IPS DF 19.7 (cell line): ENCODE measurements around the gene UBE2QL1.
A peak's percentile ranks its signal among the peaks of the same experiment; 100 is the strongest.

Source experiments
- DNase-seq: peaks from one replicate; pipeline ENCODE4 v3.0.0-alpha.2; 2013; ENCODE audit warnings: low read depth, low spot score

Gene UBE2QL1

DNA sequence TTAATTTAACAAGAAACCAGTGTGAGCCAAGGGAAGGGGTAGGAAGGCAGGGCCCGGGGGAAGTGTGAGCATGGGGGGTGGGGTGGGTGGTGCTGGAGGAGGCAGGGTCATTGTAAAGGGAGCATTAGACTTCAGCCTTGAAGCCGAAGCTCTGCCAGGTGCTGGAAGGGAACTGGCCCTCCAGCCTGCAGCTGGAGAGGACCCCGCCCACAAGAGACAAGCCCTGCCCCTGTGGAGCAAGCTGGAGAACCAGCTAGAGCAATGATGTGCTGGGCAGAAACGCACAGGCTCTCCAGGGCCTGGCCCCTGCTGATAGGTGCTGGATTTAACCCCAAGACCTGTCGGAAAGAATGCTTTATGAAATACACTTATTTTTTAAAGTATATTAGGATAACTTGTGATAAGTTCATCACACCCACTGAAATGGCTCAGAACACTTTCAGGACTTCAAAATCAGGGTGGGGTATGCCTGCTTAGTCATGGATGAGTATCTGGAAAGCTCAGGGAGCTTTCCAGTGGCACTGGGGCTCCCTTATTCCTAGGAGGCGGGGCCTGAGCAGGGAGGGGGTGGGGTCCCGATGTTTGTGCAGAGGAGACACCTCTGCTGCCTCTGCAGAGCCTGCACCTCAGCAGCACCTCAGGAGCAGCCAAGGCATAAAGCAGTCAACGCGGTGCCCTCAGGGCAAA is 27.1 kb downstream of the UBE2QL1 start:
- peak; percentile 23 for DNase-seq

- DNase-seq: no peak
These were observed 27.6 kb downstream of the UBE2QL1 start for GRCh38 chr5:6476313-6476661.

- no peak for DNase-seq
These were observed 30.1 kb downstream of the UBE2QL1 start for GRCh38 chr5:6478793-6479192.

GRCh38 chr5:6480133-6481051 is 31.7 kb downstream of the UBE2QL1 start:
- DNase-seq: no peak

DNA sequence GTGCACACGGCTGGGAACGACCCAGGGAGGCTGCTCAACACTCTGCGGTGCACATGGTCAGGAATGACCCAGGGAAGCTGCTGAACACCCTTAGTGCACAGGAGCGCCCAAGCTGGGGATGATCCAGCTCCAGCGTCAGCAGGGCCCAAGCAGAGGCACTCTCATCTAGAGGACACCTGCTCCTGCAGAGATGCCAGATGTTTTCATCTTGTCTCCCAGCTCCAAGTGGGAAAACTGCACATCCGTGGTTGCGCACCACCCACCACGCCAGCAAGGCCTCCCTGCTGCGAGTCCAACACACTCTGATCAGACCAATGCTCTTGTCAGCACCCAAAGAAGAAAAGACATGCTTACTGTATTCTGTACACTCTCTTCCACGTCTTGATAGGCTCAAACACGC is 34.1 kb downstream of the UBE2QL1 start:
- DNase-seq: no peak

DNA sequence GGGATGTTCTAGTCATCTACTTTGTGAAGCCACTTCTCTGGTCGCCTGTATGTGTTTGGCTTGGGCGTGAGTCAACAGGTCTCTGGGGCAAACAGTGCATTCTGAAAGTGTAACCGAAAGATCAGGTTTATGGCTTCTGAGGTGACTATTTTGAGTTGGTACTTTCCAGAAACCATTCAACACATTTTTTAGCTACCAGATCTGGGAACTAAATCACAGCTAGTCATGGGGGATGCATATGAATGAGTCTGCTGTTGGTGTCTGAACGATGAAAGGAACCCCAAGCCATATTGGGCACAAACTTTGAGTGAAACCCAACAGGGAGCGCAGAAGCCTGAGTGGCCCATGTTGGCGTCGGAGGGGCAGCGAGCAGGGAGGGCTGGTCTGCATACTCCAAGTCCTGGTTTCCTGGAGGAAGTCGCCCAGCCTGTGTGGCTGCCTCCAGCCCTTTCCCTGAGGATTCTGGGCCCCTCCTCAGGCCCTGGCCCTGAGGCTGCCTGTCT is 35.3 kb downstream of the UBE2QL1 start:
- no peak for DNase-seq

- no peak for DNase-seq
These were observed 35.8 kb downstream of the UBE2QL1 start for GRCh38 chr5:6484446-6484845.

DNA sequence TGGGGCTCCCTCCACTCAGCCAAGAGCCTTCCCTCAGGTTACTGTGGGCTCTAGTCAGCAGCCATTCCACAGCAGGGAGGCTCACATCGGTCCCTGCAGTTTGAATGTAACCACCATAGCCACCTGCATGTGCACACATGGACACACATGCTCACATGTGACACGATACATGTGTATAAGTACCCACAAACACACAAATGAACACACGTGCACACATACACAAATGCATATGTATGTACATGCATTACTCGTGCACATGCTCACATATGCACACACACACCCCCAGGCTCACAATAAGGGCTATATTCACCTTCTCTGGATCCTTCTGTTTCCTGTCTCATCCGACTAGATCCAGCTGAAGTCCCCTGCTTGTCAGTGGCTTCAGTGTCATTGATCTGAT is 36.2 kb downstream of the UBE2QL1 start:
- no peak for DNase-seq

DNA sequence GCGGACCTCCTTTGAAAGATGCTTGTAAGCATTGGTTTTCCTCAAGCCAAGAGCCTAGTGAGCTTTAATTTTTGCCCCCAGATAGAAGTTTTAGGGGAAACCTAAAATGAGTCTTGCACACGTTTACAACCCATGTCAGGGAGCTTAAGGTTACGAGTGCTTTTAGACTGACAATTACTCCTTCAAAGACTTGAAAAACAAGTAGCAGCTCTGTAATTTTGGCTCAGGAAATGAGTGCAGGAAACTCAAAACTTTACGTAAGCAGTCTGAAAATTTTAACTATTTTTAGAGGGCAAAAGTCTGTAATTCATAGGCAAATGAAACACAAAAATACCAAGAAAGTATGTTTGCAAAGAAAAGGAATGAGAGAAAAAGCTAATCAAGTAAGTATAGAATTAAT is 36.8 kb downstream of the UBE2QL1 start:
- DNase-seq: no peak

DNA sequence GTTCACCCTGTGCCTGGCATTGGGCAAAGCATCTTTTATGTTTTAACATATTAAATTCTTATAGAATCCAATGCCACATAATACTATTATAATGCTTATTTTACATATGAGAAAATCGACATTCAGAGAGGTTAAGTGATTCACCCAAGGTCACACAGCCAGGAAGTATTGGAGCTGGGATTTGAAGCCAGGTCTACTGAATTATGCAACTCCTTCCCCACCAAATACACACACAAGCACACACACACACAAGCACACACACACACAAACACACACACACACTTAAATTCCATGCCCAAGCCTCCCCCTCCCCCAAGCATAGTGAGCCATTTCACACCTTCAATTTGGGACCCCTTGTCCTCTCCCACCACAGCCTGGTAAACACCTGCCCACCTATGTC is 37.4 kb downstream of the UBE2QL1 start:
- no peak for DNase-seq

- DNase-seq: no peak
These were observed 38.4 kb downstream of the UBE2QL1 start for GRCh38 chr5:6487081-6487480.

DNA sequence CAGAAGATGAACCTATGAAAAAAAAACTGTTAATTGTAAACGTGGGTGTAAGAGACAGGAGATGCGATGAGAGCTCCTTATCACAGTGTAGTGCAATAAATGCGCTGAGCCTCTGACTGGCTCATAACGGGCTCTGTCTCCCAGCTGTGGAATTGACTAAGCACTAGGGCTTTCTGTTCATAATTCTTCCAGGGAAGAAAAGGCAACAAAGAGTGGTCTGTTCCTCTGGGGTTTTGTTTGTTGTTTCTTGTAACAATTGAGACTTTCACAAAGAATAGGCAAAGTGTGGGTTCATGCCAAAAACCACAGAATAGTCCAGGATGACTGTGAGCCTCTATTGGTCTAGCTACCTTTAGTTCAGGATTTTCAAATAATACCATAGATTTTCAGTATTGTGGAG is 39.4 kb downstream of the UBE2QL1 start:
- no peak for DNase-seq

- DNase-seq: no peak
These were observed 41.1 kb downstream of the UBE2QL1 start for GRCh38 chr5:6489643-6490185.

GRCh38 chr5:6490246-6490645 is 41.6 kb downstream of the UBE2QL1 start:
- no peak for DNase-seq

DNA sequence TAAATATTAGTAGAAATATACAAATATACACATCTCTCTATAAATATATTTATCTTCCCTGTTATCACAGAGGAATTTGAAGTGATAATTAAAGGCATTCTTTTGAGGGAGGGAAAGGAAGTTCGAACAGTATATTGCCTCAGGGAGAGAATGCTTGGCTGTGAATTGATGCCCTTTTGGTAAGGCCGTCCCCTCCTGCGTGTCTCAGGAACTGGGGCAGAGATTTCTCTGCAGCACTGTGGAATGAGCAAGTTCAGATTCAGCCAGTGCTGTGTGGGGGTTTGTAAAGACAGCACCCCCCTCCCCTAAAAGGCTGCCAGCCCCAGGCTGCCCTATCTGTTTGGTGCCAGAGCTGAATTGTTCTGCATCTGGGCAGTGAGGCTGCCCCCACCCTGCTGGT is 42.0 kb downstream of the UBE2QL1 start:
- no peak for DNase-seq

DNA sequence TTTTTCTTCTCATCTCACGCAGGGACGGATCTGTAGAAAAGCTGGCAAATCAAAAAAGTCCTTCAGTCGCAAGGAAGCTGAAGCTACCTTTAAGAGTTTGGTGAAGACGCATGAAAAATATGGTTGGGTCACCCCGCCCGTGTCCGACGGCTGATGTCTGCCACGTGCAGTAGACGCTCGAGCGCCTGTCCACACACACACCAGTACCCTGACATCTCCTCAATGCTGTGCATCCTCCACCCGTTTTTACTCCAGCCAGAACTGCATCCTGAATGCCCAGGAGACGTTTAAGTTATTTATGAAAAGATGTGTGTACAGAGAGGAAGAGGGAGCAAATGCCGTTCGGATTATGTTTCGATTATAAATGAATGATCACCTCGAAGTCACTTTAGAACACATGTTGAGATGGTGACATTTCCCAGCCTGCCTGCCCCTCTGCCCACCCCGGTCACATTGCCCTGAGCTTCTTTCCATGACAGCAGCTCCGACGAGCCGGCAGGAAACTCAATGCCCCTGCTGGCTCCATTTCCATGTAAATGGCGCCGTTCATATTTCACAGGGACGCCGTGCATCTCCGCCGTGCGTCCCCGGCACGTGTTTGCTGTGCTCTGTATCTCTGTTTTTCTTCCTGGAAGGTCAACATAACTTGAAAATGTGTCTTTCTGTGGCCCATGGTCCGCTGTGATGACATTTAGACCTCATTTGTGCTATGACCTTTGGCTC is 42.7 kb downstream of the UBE2QL1 start:
- DNase-seq: no peak

DNA sequence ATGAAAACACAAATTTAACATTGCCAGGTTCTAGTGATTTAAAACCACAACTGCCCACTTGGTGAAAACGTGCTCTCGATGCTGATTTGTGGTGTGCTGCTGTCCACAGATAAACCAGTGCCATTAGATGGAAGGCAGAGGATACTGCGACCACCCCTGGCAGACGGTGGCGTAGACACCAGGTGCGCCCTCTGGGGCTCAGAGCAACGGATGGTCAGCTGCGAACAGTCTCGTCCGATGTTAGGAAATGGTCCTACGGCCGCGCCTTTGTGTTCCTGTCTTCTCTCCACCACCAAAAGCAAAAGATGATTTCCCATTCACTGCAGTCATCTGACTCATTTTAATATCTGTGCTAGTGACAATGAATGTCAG is 43.2 kb downstream of the UBE2QL1 start:
- DNase-seq: no peak

DNA sequence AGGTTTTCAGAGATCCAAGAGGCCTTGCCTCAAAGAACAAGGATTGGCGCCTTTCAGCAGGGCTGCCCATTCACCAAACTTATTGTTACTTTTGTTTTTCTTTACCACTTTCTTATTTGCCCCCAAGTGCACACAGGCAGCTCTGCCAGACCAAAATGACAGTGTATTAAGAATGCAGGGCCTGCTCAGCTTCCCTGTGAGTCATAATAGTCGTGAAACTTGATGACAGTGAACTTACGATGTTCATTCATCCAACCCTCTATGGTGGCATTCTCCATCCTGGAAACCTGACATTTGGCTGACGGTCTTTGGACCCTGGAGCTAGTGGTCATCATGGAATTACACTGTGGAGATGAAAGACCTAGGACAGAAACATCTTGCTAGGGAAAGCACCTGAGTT is 44.3 kb downstream of the UBE2QL1 start:
- no peak for DNase-seq

DNA sequence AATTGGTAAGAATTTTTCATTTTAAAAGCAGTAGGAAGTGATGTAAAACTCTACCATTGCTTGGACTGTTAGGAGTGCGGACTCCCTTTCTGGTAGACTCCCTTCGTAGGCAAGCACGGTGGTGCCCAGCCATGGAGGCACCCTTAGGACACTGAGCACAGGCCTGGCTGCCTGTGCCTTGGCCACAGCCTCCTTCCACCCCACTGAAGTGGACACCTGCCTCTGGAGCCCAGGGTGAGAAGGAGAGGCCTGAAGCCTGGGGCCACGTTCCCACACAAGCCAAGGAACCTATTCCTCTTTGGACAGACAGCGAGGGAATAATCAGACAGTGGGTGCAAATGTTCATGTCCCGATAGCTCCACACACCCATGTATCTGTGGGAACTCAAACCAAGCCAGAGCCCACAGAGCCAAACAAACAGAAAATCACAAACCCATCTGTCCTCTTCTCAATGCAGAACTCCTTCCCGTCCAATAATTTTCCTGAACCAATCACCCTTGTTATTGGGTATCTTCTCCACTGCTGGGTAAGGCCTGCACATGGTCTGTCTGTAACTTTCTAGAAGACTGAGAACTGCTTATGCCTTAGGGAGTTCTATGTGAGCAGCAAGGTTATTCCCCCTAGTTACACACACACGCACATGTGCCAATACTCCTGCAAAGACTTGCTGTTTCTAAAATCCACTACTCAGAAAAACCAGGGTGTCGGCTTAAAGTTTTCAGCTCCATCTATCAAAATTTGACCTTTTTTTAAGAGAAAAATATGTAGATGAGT is 45.2 kb downstream of the UBE2QL1 start:
- no peak for DNase-seq

DNA sequence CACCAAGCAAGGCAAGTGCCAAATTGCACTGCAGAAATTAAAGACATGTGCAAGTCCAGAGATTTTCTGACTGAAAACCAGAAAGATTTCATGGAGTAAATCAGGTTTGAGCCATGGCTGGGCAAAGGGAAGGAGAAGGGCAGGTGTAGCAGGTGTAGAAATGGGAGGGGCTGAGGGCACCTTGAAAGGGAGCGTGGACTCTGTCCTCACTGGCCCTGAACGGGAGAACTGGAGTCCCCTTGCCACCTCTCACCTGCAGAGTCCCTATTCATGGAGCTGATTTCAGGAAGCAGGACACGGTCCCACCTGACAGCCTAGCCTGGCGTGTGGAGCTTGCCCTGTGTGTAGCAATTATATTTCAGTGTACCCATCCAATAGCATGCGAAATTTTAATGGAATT is 46.3 kb downstream of the UBE2QL1 start:
- no peak for DNase-seq
